Nucleus accumbens (tissue), 56 donors: ENCODE measurements around the gene SERF1B.
"Not testable (repeated sequence)": the region's sequence is repeated elsewhere in the genome, so short reads cannot be mapped to it uniquely, and the experiment has no call there.

Experiments used
- DNase-seq, 56 donors: peaks; one replicate each; lab custom pipeline; 2025; lab: John Stamatoyannopoulos, UW

Gene SERF1B

DNA sequence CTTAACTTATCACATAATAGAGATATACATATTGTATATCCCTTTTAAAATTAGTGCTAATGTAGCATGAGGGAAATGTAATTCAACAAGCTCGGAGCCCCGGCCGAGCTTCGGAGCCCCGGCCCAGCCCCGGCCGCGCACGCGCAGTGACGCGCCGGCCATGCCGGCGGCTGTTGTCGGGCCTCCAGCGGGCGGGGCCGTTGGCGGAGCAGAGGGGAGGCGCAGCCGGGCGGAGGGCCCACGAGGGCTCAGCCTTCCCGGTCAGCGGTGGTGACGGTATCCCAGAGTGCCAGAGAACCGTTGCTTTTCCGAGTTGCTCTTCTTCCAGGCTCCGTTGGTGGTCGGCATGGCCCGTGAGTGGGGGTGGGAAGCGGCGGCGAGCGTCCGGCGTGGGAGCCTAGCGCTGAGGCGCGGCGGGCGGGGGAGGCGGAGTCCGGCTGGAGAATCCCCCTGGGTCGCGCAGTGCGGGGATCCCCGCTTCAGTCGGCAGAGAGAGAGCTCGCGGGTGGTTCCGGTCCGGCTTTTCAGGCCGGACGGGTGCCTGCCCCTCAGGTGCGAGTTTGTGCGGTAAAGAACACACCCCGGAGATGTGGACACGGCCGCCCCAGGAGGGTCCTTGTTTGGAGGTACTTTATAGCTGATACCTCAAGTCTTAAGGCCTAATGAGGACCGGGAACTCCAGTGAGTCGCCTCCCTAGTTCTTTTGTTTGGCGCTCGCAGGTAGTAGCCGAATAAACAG lies at the start of gene SERF1B:
TSS of gene SERF1B (plus strand) at position 146 of the 739 bp plus-strand sequence. CDS start at position 347, 201 bp downstream.
- DNase-seq, result not testable (repeated sequence)

DNA sequence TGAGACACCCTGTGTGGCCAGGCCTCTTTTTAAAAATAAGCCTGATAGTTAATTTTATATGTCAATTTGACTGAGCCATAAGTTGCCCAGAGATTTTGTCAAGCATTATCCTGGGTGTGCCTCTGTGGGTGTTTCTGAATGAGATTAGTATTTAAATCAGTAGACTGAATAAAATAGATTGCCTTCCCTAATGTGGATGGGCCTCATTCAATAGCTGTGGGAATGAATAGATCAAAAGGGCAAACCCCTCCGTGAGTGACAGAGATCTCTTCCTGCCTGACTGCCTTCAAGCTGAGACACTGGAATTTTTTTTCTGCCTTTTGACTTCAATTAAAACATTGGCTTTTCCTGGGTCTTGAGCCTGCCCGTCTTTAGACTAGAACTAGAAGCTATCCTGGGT lies 33.3 kb upstream of the SERF1B start:
- DNase-seq, result not testable (repeated sequence)

DNA sequence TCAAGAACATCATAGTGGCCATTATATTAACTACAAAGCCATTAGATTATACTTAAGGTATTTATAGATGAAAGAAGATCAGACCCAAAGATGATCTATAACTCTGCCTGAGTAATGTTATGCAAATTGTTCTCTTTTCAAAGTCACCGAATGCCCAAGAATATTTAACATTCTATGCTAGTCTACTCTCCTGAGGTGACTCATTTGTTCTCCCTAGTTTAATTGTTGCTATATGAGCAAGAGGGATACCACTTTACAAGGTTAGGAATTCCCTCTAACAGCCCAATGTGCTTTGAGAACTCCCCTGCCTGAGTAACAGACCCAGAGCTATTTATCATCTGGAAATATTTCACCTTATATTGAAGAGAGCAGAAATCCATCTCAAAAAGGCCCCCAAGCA lies 29.5 kb upstream of the SERF1B start:
- DNase-seq, result not testable (repeated sequence)

DNA sequence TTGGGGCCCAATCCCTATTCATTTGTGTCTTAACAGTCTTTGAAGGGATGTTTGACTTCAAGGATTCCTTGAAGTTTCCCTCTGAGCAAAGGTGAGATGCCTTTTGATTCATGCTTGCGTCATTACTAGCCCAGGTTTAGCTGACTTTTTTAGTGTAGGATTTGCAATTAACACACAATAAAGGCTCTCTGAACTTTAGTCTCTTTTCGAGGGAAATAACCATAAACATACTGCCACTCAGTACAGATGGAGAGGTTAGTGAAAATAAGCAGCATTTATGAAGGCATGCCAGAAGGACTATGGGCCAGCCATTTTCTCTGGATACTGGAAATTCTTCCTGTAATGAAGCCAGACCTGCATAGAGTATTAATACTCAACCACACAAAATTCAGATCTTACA lies 4.4 kb upstream of the SERF1B start:
- DNase-seq, result not testable (repeated sequence)

DNA sequence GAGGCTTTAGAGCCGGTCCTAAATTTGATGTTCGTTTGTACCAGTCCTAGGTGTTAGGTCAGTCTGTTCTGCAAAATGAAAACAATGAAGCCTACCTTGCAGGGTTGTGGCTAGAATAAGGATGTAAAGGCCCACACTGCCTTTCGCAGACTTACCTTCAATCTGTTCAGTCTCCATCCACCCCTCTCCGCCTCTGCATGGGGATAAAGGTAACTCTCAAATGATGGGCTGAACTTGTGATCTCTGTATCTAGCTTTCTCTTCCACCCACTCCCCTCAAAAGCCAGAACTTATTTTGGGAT lies 744 bp downstream of the SERF1B start:
- not testable (repeated sequence) for DNase-seq

DNA sequence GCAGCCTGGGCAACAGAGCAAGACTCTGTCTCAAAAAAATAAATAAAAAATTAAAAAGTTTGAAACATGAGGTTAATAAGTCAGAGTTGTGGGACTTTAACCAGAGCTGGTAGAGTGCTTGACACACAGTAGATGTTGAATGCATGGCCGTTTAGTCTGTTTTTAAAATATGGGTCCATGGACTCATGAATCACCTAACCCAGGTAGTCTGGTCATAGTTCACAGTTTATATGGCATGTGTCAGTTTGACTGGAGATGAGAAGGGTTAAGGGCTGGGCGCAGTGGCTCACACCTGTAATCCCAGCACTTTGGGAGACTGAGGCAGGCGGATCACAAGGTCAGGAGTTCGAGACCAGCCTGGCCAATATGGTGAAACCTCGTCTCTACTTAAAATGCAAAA lies 6.2 kb downstream of the SERF1B start:
- DNase-seq, result not testable (repeated sequence)

DNA sequence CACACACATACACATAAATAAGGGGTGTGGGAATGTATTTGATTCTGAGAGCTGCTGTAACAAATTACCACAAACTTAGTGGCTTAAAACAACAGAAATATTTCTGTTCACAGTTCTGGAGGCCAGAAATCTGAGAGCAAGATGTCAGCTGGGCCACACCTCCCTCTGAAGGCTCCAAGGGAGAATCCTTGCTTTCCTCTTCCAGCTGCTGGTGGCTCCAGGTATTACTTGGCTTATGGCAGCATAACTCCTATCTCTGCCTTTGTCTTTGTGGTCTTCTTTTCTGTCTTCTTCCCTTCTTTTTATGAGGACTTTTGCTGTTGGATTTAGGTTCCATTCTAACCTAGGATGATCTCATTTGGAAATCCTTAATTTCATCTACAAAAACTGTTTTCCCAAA lies 16.4 kb downstream of the SERF1B start:
- DNase-seq, result not testable (repeated sequence)

DNA sequence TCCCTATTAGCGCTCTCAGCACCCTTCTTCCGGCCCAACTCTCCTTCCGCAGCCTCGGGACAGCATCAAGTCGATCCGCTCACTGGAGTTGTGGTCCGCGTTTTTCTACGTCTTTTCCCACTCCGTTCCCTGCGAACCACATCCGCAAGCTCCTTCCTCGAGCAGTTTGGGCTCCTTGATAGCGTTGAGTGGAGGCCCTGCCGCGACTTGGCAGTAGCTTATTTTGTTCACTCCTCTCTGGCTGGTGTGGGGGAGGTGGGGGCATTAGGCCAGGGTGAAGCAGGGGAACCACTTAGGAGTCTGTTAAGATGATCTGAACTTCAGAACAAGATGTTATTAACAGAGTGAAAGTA lies 24.7 kb downstream of the SERF1B start:
- DNase-seq, result not testable (repeated sequence)

DNA sequence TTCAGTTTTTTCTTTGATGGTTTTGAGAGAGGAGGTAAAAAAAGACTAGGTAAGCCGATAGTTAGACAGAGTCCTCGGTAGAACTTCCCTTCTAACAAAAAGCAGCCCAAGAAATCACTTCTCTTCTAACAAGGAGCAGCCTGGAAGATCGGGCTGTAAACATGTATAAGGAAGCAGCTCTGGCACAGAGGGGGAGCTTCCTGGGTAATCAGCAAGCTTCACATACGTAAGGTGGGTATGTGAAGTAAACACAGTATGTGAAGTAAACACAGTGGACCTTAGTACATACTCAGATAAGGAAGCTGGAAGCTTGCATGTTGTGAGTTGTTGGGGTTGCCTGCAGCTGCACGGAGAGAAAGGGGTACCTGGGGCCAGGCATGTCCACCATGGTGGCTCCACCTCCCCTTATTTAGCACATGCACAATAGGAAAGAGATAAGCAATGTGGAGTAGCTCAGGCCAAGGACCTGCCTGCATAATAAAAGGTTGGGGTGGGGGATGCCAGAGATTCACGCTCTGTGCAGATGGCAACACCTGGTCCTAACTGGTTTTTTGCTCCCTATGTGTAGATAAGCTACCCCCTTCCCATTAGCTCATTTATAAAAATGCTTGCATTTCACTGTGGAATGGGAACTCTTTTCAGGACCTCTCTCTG lies 31.4 kb downstream of the SERF1B start:
- DNase-seq, result not testable (repeated sequence)

DNA sequence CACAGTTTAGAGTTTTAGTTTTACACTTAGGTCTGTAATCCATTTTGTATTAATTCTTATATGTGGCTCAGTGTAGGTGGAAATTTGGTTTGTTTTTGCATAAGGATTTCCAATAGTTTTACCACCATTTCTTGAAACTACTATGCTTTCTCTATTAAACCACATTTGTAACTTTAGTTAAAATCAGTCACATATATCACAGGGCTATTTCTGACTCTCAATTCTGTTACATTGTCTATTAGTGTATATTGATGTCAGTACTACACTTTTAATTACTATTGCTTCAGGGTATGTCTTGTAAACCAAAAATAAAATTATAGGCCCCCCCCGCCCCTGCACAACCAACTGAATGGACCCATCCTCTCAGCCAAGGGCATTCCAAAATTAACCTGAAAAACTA lies 32.1 kb downstream of the SERF1B start:
- not testable (repeated sequence) for DNase-seq

DNA sequence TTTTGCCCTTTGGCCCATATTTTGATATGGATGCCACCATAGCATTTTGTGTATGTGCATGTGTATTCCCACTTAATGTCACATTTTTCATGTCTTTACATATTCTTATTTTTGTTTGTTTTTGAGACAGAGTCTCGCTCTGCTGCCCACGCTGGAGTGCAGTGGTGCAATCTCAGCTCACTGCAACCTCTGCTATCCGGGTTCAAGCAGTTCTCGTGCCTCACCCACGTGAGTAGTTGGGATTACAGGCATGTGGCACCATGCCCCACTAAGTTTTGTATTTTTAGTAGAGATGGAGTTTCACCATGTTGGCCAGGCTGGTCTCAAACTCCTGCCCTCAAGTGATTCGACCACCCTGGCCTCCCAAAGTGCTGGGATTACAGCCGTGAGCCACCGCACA lies 52.6 kb downstream of the SERF1B start:
- DNase-seq, result not testable (repeated sequence)

DNA sequence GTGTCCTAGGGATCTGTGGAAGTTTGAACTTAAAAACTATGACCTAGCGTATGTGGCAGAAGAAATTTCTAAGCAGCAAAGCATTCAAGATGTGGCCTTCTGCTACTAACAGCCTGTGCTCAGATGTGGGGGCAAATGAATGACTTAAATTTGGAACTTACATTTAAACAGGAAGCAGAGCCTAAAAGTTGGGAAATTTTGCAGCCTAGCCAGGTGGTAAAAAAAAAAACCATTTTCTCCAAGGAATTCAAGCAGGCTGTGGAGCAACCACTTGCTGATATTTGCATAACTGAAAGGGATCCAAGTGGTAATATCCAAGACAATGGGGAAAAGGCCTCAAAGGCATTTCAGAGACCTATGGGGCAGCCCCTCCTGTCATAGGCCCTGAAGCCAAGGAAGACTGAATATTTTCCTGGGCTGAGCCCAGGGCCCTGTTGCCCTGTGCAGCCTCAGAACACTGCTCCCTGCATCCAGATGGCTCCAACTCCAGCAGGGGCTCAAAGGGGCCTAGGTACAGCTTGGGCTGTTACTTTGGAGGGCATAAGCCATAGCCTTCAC lies 63.9 kb downstream of the SERF1B start:
- not testable (repeated sequence) for DNase-seq

DNA sequence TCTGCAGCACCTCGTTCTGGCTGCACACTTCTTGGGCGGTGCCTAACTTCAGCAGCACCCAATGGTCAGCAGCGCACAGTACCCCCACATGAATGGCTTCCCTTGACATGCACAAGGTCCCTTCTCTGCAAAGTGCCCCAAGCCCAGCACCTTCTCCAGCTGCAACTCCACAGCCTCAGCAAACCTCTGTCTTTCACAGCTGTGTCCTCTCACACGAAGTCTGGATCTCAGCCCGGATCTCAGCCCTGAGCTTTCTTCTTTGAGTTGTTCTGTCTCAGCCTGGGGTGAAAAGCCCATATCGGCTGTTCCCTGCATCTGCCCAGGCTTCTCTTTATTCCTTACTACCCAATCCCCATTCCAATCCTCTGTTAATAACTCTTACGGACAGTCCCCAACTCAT lies 66.7 kb downstream of the SERF1B start:
- not testable (repeated sequence) for DNase-seq
